Measurements from ENCODE around the gene GNAQ. TPM values are rescaled to one million over a fixed set of nuclear protein-coding genes. Genes with fewer than 3 reads are reported as not detected.

The GNAQ gene
- total RNA-seq, 1 experiment from 2014 or later, result 48.6 TPM

DNA sequence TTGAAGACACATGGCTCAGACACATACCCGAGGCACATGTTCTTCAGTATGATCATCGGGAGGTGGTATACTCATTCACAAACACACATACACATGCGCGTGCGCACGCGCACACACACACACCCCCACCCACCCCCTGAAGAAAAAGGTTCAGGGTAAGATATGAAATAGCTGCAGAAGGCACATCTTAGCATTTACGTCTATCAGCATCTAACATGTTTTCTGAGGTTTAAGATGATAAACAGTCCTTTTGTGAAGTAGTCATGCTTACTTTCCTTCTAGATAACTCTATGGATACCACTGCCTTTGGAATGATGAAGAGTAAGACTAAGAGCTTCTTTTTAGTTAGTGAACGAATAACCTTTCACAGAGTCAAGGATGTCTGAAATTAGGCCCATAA is 278.4 kb downstream of the GNAQ start:
- no peak overlapping the region for H2AFZ ChIP-seq (ENCODE audit: low read length)
- no peak overlapping the region for H4K5ac ChIP-seq (ENCODE audit: insufficient read length, low read depth, low read length)
- H3K36me3 Mint-ChIP-seq (ENCODE audit: insufficient read depth in 1 of 3, low read depth in 3 of 3), result peaks cover 11 to 24% (median 21%) of the 10 kb centered on the region in 3 experiments
- no peaks in the 10 kb centered on the region for H3K4me1 ChIP-seq (ENCODE audit: insufficient read depth, low read length)
- H3K9me3 Mint-ChIP-seq, result peaks cover 4 to 6% of the 10 kb centered on the region in 2 experiments; a peak in 2 of 5 replicates
- H3K9ac ChIP-seq (ENCODE audit: extremely low read depth, insufficient read length, low read length), result no peak overlapping the region
- no peak for DNase-seq
- H2BK12ac ChIP-seq (ENCODE audit: insufficient read length, low read depth, low read length), result no peak overlapping the region
- no peak overlapping the region for H2BK15ac ChIP-seq (ENCODE audit: low read depth, low read length)
- H2BK5ac ChIP-seq (ENCODE audit: insufficient read length, low read length), result no peak overlapping the region
- no peak overlapping the region for H3K4me2 ChIP-seq (ENCODE audit: insufficient read depth, insufficient read length, low read length)
- H3K9me3 ChIP-seq (ENCODE audit: control insufficient read depth, low read depth, low read length), result no peaks in the 10 kb centered on the region
- no peaks in the 10 kb centered on the region for H4K20me1 ChIP-seq (ENCODE audit: control insufficient read depth, insufficient read depth, insufficient read length)
- no peak overlapping the region for H4K91ac ChIP-seq (ENCODE audit: insufficient read length, low read depth, low read length)
- no peak overlapping the region for H4K8ac ChIP-seq (replicated peaks; ENCODE audit: insufficient read length, low read depth, low read length)
- no peaks in the 10 kb centered on the region for H3K27me3 ChIP-seq (ENCODE audit: insufficient read depth, low read length)
- H3K27me3 Mint-ChIP-seq (ENCODE audit: low read depth), result no peaks in the 10 kb centered on the region
- H3K23ac ChIP-seq (ENCODE audit: insufficient read length, low read depth, low read length), result no peak overlapping the region
- no peaks in the 10 kb centered on the region for H3K23me2 ChIP-seq (ENCODE audit: insufficient read length, low read depth, low read length, poor library complexity, severe bottlenecking)
- no peak overlapping the region for H3K18ac ChIP-seq (ENCODE audit: insufficient read length, low read depth, low read length)
- no peak overlapping the region for H3K27ac ChIP-seq (ENCODE audit: insufficient read length, low read depth, low read length)
- no peak overlapping the region for H2AK5ac ChIP-seq (ENCODE audit: insufficient read length, low read length)
- no peak overlapping the region for H2BK120ac ChIP-seq (ENCODE audit: low read depth, low read length, poor library complexity, severe bottlenecking)
- no peak overlapping the region for H3K56ac ChIP-seq (ENCODE audit: insufficient read length, low read depth, low read length)
- TF ChIP-seq, protein P1, sequence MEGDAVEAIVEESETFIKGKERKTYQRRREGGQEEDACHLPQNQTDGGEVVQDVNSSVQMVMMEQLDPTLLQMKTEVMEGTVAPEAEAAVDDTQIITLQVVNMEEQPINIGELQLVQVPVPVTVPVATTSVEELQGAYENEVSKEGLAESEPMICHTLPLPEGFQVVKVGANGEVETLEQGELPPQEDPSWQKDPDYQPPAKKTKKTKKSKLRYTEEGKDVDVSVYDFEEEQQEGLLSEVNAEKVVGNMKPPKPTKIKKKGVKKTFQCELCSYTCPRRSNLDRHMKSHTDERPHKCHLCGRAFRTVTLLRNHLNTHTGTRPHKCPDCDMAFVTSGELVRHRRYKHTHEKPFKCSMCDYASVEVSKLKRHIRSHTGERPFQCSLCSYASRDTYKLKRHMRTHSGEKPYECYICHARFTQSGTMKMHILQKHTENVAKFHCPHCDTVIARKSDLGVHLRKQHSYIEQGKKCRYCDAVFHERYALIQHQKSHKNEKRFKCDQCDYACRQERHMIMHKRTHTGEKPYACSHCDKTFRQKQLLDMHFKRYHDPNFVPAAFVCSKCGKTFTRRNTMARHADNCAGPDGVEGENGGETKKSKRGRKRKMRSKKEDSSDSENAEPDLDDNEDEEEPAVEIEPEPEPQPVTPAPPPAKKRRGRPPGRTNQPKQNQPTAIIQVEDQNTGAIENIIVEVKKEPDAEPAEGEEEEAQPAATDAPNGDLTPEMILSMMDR (conservative IDR thresholded peaks at IDR 0.05), result no peak
- no peak overlapping the region for H3K4ac ChIP-seq (ENCODE audit: low read depth, low read length)
- no CpG with 5 or more reads among the region's 9 CpGs for WGBS (ENCODE audit: extremely low coverage, insufficient read length, low lambda C conversion rate)
- no peak overlapping the region; a peak in 1 of 7 replicates for H3K27ac Mint-ChIP-seq
- no peaks in the 10 kb centered on the region for H3K79me2 ChIP-seq (ENCODE audit: insufficient read depth, low read length)
- H3K4me1 Mint-ChIP-seq, result peaks cover 9 to 12% of the 10 kb centered on the region in 2 experiments
- H3T11ph ChIP-seq (ENCODE audit: low read length), result no peak overlapping the region
- H3K79me1 ChIP-seq (ENCODE audit: insufficient read depth, low read depth, low read length, poor library complexity, severe bottlenecking), result no peaks in the 10 kb centered on the region
- no peak overlapping the region for H2BK20ac ChIP-seq (ENCODE audit: low read depth, low read length, poor library complexity, severe bottlenecking)
- no peak overlapping the region for H3K14ac ChIP-seq (ENCODE audit: insufficient read depth, low read length)
- no peak overlapping the region for H3K4me3 Mint-ChIP-seq
